ENCODE measurements around the gene ATP2B2. TPM values are rescaled to one million over a fixed set of nuclear protein-coding genes. Genes with fewer than 3 reads are reported as not detected.

Gene ATP2B2
- polyA plus RNA-seq, 1 experiment = not detected

DNA sequence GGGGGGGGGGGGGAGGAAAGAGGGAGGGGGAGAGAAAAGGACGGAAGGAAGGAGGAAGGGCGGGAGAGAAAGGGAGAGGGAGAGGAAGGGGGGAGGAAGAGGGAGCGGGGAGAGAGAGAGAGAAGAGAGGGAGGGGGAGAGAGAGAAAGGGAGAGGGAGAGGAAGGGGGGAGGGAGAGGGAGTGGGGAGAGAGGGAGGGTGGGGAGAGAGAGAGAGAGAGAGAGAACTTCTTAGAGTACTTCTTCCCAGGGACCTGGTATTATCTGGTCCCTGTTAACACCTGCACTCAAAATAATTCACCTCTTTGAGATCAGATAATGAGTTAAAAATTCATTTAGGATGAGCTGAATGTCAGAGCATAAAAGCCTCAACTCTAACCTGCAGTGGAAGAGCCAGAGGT, 185.6 kb downstream of the ATP2B2 start:
- no peak for TF ChIP-seq CTCF (IDR thresholded peaks at IDR 0.05; ENCODE audit: insufficient read depth, low read depth, low read length)
- CTCF ChIA-PET = interaction anchor here (1.3 kb wide), 1 partner anchor 7 kb away, joined by 4 read pairs; no protein-coding TSS in a partner anchor
- DNase-seq (ENCODE audit: low read depth) = no peak
- Histone ChIP-seq H3K27me3 (ENCODE audit: control insufficient read depth, insufficient read depth, low read length) (peaks cover 2% of the 10 kb centered on the region), H3K4me3 (ENCODE audit: low read depth, low read length) (peak overlapping the region; percentile 96), H3K36me3 (ENCODE audit: control insufficient read depth, insufficient read depth, low read length) (peaks cover 24% of the 10 kb centered on the region)
- POLR2A ChIA-PET = no interaction called here

DNA sequence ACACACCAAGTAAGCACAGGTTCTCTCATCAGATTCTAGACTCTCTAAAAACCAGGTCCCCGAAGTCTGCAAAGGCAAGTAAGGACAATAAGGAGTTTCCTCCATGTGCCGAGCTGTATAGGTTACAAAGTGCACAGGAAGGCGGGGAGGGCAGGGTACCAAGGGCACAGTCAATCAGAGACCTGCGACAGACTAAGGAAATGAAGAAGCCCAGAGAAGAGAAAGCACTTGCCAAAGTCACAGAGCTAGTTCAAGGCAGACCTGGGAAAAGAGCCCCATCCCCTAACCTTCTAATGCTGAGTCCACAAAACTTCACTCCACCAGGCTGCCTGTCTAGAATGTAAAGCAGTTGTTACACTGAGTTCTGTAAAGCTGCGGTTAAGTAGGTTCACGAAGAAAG, 186.1 kb downstream of the ATP2B2 start:
- no peak for TF ChIP-seq CTCF (IDR thresholded peaks at IDR 0.05; ENCODE audit: insufficient read depth, low read depth, low read length)
- Histone ChIP-seq H3K4me3 (ENCODE audit: low read depth, low read length) (peak overlapping the region; percentile 96), H3K27me3 (ENCODE audit: control insufficient read depth, insufficient read depth, low read length) (peaks cover 2% of the 10 kb centered on the region; the same call in 1 of the 2 replicates), H3K36me3 (ENCODE audit: control insufficient read depth, insufficient read depth, low read length) (peaks cover 26% of the 10 kb centered on the region)
- POLR2A ChIA-PET = interaction anchor here (0.6 kb wide), 1 partner anchor 1008 kb away, joined by 5 read pairs; no protein-coding TSS in a partner anchor
- CTCF ChIA-PET = no interaction called here
- DNase-seq (ENCODE audit: low read depth) = no peak

DNA sequence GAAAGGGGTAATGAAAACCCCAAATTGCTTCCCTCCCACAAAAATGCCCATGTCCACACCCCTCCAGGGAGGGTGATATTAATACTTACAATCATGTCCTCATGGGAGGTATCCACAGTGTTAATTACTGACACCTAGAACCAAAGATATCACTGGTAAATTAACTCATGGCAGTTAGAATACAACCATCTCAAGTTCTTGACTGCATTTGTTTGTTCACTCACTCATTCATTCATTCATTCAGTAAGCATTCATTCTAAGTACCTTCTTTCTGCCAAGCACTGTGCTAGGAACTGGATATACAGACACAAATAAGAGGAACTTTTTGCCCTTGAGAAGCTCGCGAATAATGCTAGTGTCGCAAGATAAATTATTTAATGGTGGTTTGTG, 187.4 kb downstream of the ATP2B2 start:
- ChIA-PET POLR2A (no interaction called here), CTCF (no interaction called here)
- no peak for DNase-seq (ENCODE audit: low read depth)
- Histone ChIP-seq H3K4me3 (ENCODE audit: low read depth, low read length) (no peak overlapping the region), H3K36me3 (ENCODE audit: control insufficient read depth, insufficient read depth, low read length) (peaks cover 31% of the 10 kb centered on the region), H3K27me3 (ENCODE audit: control insufficient read depth, insufficient read depth, low read length) (no peaks in the 10 kb centered on the region)
- TF ChIP-seq CTCF (IDR thresholded peaks at IDR 0.05; ENCODE audit: insufficient read depth, low read depth, low read length) = no peak

DNA sequence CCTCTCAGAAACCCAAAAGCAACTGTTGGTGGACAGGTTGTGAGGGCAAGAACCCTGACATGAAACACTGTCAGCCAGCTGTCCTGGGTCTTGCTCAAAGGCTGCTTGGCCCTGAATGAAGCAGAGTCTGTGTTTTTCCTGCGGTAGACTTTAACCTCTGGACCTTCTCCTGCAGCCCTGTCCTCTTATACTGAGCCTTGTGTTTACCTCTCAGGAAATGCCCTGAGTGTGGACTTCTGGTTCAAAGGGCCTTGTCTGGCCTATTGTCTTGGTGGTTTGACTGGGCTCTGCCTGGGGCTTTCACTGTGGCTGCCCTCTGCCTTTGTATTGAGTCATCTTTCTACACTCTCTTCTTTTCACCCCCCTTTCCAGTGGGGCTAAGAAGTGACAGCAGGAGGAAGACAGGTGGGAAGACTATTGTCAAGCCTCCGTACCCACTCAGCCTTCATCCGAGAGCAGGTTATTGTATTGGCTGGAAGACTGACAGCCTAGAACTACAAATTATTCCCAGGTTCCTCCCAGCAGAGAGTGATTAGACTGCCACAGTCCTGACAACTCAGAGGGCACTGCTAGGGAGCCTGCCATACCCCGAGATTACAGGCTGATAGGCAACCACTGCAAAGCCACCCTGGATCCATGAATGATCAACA, 187.9 kb downstream of the ATP2B2 start:
- POLR2A ChIA-PET = no interaction called here
- no peak for TF ChIP-seq CTCF (IDR thresholded peaks at IDR 0.05; ENCODE audit: insufficient read depth, low read depth, low read length)
- no peak for DNase-seq (ENCODE audit: low read depth)
- Histone ChIP-seq H3K27me3 (ENCODE audit: control insufficient read depth, insufficient read depth, low read length) (no peaks in the 10 kb centered on the region), H3K4me3 (ENCODE audit: low read depth, low read length) (no peak overlapping the region), H3K36me3 (ENCODE audit: control insufficient read depth, insufficient read depth, low read length) (peaks cover 35% of the 10 kb centered on the region)
- CTCF ChIA-PET = no interaction called here

DNA sequence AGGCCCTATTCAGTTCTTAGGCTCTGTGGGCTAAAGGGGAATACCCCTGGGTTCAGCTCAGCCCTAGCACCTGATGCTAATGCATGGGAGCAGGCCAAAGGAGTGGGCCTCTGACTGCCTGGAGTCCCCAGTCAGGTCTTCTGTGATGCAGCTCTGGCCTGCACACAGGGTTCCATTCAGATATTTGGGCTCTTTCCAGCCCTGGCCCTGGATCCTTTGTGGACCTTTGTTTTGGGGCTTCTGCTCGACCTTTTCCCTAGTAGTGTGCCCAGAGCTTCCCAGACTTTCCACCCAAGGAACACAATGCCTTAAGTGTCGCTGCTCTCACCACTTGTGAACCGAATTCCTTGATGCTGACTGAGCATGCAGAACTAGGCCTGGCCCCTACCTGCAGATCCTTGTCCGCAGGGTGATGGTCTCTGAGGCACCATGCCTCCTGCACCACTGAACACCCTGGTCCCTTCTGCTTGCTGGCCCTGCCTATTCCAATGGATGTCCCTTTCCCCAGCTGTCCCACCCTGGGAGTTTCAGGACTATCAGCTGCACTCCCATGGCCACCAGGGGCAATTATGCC, 189.5 kb downstream of the ATP2B2 start:
- no peak overlapping the region for H3K4me3 ChIP-seq (ENCODE audit: low read depth, low read length)
- H3K36me3 ChIP-seq (ENCODE audit: control insufficient read depth, insufficient read depth, low read length) = peaks cover 41% of the 10 kb centered on the region
- ChIA-PET CTCF (interaction anchor here (1.0 kb wide), 1 partner anchor 28 kb away, joined by 3 read pairs; no protein-coding TSS in a partner anchor), POLR2A (no interaction called here)
- H3K27me3 ChIP-seq (ENCODE audit: control insufficient read depth, insufficient read depth, low read length) = no peaks in the 10 kb centered on the region
- DNase-seq (ENCODE audit: low read depth) = no peak
- no peak for TF ChIP-seq CTCF (IDR thresholded peaks at IDR 0.05; ENCODE audit: insufficient read depth, low read depth, low read length)

Data from BJ (cell line).